Immature natural killer cell (primary cell): Measurements from ENCODE around the gene PSEN1. TPM values are rescaled to one million over a fixed set of nuclear protein-coding genes. Genes with fewer than 3 reads are reported as not detected.
"Not testable (repeated sequence)": the region's sequence is repeated elsewhere in the genome, so short reads cannot be mapped to it uniquely, and the experiment has no call there.

Experiments
- DNase-seq, 3 donors: peaks; one replicate each; pipeline ENCODE4 v3.0.0; 2022; ENCODE audit warnings: mixed read lengths in 1 of 3
- H3K27ac Mint-ChIP-seq, 6 donors: one replicate each; pipeline ENCODE4 v1.8.0; 2020; ENCODE audit warnings: mixed read lengths in 6 of 6, mild to moderate bottlenecking in 5 of 6, inconsistent platforms in 4 of 6, moderate library complexity in 3 of 6
- H3K27me3 Mint-ChIP-seq, 3 donors: one replicate each; pipeline ENCODE4 v1.8.0; 2020 to 2021; ENCODE audit warnings: low read depth in 3 of 3, mild to moderate bottlenecking in 3 of 3, mixed read lengths in 3 of 3, moderate library complexity in 3 of 3, inconsistent platforms in 1 of 3
- H3K36me3 Mint-ChIP-seq, 3 donors: one replicate each; pipeline ENCODE4 v1.8.0; 2020; ENCODE audit warnings: mixed read lengths in 3 of 3, inconsistent platforms in 2 of 3, mild to moderate bottlenecking in 2 of 3
- H3K4me1 Mint-ChIP-seq, 2 donors: one replicate each; pipeline ENCODE4 v1.8.0; 2020; ENCODE audit warnings: inconsistent platforms in 2 of 2, mild to moderate bottlenecking in 2 of 2, mixed read lengths in 2 of 2, moderate library complexity in 1 of 2
- H3K4me3 Mint-ChIP-seq, 5 donors: one replicate each; pipeline ENCODE4 v1.8.0; 2020; ENCODE audit warnings: mild to moderate bottlenecking in 5 of 5, mixed read lengths in 5 of 5, inconsistent platforms in 3 of 5, moderate library complexity in 3 of 5
- H3K9me3 Mint-ChIP-seq, 6 donors: one replicate each; pipeline ENCODE4 v1.8.0; 2020; ENCODE audit warnings: mild to moderate bottlenecking in 6 of 6, mixed read lengths in 6 of 6, inconsistent platforms in 4 of 6, moderate library complexity in 3 of 6
- polyA plus RNA-seq, 3 donors: library from polyadenylated mRNA; unstranded; fragments of 300-500 nt; fragmentation: Illumina TruSeq; gene quantifications; one replicate each; pipeline ENCODE4 v1.2.3, GENCODE V29; 2021

PSEN1 gene
- polyA plus RNA-seq, 3 donors from 2014 or later: 26.8 to 43.0 (median 40.9) TPM

- Mint-ChIP-seq H3K9me3 (no peaks in the 10 kb centered on the region), H3K36me3 (peaks cover 0 to 6% (median 0%) of the 10 kb centered on the region in 3 donors), H3K27me3 (peaks cover 11 to 13% (median 12%) of the 10 kb centered on the region in 3 donors), H3K27ac (peak overlapping the region; percentile 39 to 85 (median 68)), H3K4me3 (no peak overlapping the region), H3K4me1 (peaks cover 48 to 61% of the 10 kb centered on the region in 2 donors)
- DNase-seq: no peak
Observed at GRCh38 chr14:73140811-73141323, 4.6 kb downstream of the PSEN1 start.

GRCh38 chr14:73142216-73142615 is 5.9 kb downstream of the PSEN1 start:
- Mint-ChIP-seq H3K27ac (peak overlapping the region; percentile 49 to 89 (median 80)), H3K36me3 (peaks cover 0 to 8% (median 0%) of the 10 kb centered on the region in 3 donors), H3K4me3 (peak overlapping the region in 1 of 5 donors; percentile 36), H3K4me1 (peaks cover 42 to 61% of the 10 kb centered on the region in 2 donors), H3K9me3 (no peaks in the 10 kb centered on the region), H3K27me3 (peaks cover 3 to 4% (median 3%) of the 10 kb centered on the region in 3 donors)
- no peak for DNase-seq

- Mint-ChIP-seq H3K36me3 (peaks cover 0 to 4% (median 0%) of the 10 kb centered on the region in 3 donors), H3K9me3 (no peaks in the 10 kb centered on the region), H3K27ac (peak overlapping the region; percentile 38 to 89 (median 80)), H3K27me3 (peaks cover 0 to 2% (median 0%) of the 10 kb centered on the region in 3 donors), H3K4me3 (no peak overlapping the region), H3K4me1 (peaks cover 36 to 60% of the 10 kb centered on the region in 2 donors)
- no peak for DNase-seq
Observed at GRCh38 chr14:73143003-73143402, 6.7 kb downstream of the PSEN1 start.

- DNase-seq: no peak
- Mint-ChIP-seq H3K4me3 (no peak overlapping the region), H3K4me1 (peaks cover 36 to 60% of the 10 kb centered on the region in 2 donors), H3K27ac (peak overlapping the region; percentile 21 to 87 (median 67)), H3K9me3 (no peaks in the 10 kb centered on the region), H3K36me3 (peaks cover 4% of the 10 kb centered on the region in 3 donors), H3K27me3 (peaks cover 0 to 2% (median 0%) of the 10 kb centered on the region in 3 donors)
Observed at GRCh38 chr14:73143617-73144016, 7.3 kb downstream of the PSEN1 start.

- Mint-ChIP-seq H3K36me3 (peaks cover 4 to 9% (median 8%) of the 10 kb centered on the region in 3 donors), H3K4me1 (peaks cover 34 to 59% of the 10 kb centered on the region in 2 donors), H3K27me3 (peaks cover 0 to 2% (median 0%) of the 10 kb centered on the region in 3 donors), H3K27ac (peak overlapping the region in 2 of 6 donors; percentile 20 to 36), H3K9me3 (no peaks in the 10 kb centered on the region), H3K4me3 (no peak overlapping the region)
- no peak for DNase-seq
Observed at GRCh38 chr14:73145371-73145770, 9.1 kb downstream of the PSEN1 start.

- Mint-ChIP-seq H3K4me3 (no peak overlapping the region), H3K36me3 (peaks cover 4 to 9% (median 8%) of the 10 kb centered on the region in 3 donors), H3K27me3 (peaks cover 0 to 2% (median 0%) of the 10 kb centered on the region in 3 donors), H3K27ac (peak overlapping the region in 2 of 6 donors; percentile 5 to 56), H3K4me1 (peaks cover 27 to 52% of the 10 kb centered on the region in 2 donors), H3K9me3 (no peaks in the 10 kb centered on the region)
- DNase-seq: no peak
Observed at GRCh38 chr14:73146111-73146510, 9.8 kb downstream of the PSEN1 start.

- Mint-ChIP-seq H3K4me1 (peaks cover 10 to 29% of the 10 kb centered on the region in 2 donors), H3K36me3 (peaks cover 4 to 9% (median 8%) of the 10 kb centered on the region in 3 donors), H3K4me3 (no peak overlapping the region), H3K27ac (peak overlapping the region in 1 of 6 donors; percentile 30), H3K27me3 (peaks cover 0 to 2% (median 0%) of the 10 kb centered on the region in 3 donors), H3K9me3 (no peaks in the 10 kb centered on the region)
- DNase-seq: no peak
Observed at GRCh38 chr14:73149753-73150152, 13.4 kb downstream of the PSEN1 start.

GRCh38 chr14:73153272-73153671 is 17.0 kb downstream of the PSEN1 start:
- DNase-seq: no peak
- Mint-ChIP-seq H3K4me1 (no peaks in the 10 kb centered on the region), H3K27me3 (peaks cover 0 to 2% (median 0%) of the 10 kb centered on the region in 3 donors), H3K4me3 (no peak overlapping the region), H3K36me3 (peaks cover 4 to 9% (median 6%) of the 10 kb centered on the region in 3 donors), H3K9me3 (no peaks in the 10 kb centered on the region), H3K27ac (no peak overlapping the region)

- Mint-ChIP-seq H3K9me3 (no peaks in the 10 kb centered on the region), H3K4me3 (no peak overlapping the region), H3K36me3 (peaks cover 13 to 44% (median 33%) of the 10 kb centered on the region in 3 donors), H3K27ac (no peak overlapping the region), H3K4me1 (no peaks in the 10 kb centered on the region), H3K27me3 (peaks cover 0 to 2% (median 0%) of the 10 kb centered on the region in 3 donors)
- DNase-seq: no peak
Observed at GRCh38 chr14:73162251-73162650, 25.9 kb downstream of the PSEN1 start.

- Mint-ChIP-seq H3K27me3 (peaks cover 0 to 2% (median 0%) of the 10 kb centered on the region in 3 donors), H3K9me3 (no peaks in the 10 kb centered on the region), H3K36me3 (peaks cover 17 to 33% (median 24%) of the 10 kb centered on the region in 3 donors), H3K4me3 (no peak overlapping the region), H3K27ac (peak overlapping the region in 3 of 6 donors; percentile 22 to 41 (median 29)), H3K4me1 (no peaks in the 10 kb centered on the region)
- DNase-seq: no peak
Observed at GRCh38 chr14:73166399-73166798, 30.1 kb downstream of the PSEN1 start.

GRCh38 chr14:73167727-73168126 is 31.4 kb downstream of the PSEN1 start:
- H3K27ac Mint-ChIP-seq: peak overlapping the region in 1 of 6 donors; percentile 65
- H3K4me1 Mint-ChIP-seq: peaks cover 0 to 2% of the 10 kb centered on the region in 2 donors
- no peaks in the 10 kb centered on the region for H3K9me3 Mint-ChIP-seq
- H3K36me3 Mint-ChIP-seq: peaks cover 17 to 40% (median 20%) of the 10 kb centered on the region in 3 donors
- H3K27me3 Mint-ChIP-seq: peaks cover 0 to 2% (median 0%) of the 10 kb centered on the region in 3 donors
- no peak for DNase-seq
- no peak overlapping the region for H3K4me3 Mint-ChIP-seq

- no peaks in the 10 kb centered on the region for H3K9me3 Mint-ChIP-seq
- DNase-seq: no peak
- peaks cover 0 to 7% of the 10 kb centered on the region in 2 donors for H3K4me1 Mint-ChIP-seq
- H3K36me3 Mint-ChIP-seq: peaks cover 17 to 42% (median 17%) of the 10 kb centered on the region in 3 donors
- H3K27ac Mint-ChIP-seq: no peak overlapping the region
- H3K4me3 Mint-ChIP-seq: no peak overlapping the region
- H3K27me3 Mint-ChIP-seq: peaks cover 0 to 2% (median 0%) of the 10 kb centered on the region in 3 donors
Observed at GRCh38 chr14:73168274-73168673, 32.0 kb downstream of the PSEN1 start.

- Mint-ChIP-seq H3K27ac (peak overlapping the region in 1 of 6 donors; percentile 43), H3K4me3 (no peak overlapping the region), H3K27me3 (no peaks in the 10 kb centered on the region), H3K36me3 (peaks cover 17 to 38% (median 17%) of the 10 kb centered on the region in 3 donors), H3K9me3 (no peaks in the 10 kb centered on the region), H3K4me1 (peaks cover 0 to 7% of the 10 kb centered on the region in 2 donors)
- DNase-seq: no peak
Observed at GRCh38 chr14:73168691-73169090, 32.4 kb downstream of the PSEN1 start.

GRCh38 chr14:73169855-73170254 is 33.5 kb downstream of the PSEN1 start:
- DNase-seq, H3K9me3 Mint-ChIP-seq, H3K4me3 Mint-ChIP-seq, H3K4me1 Mint-ChIP-seq, H3K27me3 Mint-ChIP-seq: not testable (repeated sequence)
- H3K36me3 Mint-ChIP-seq: peaks cover 17 to 39% (median 23%) of the 10 kb centered on the region in 3 donors
- H3K27ac Mint-ChIP-seq: peak overlapping the region in 1 of 6 donors; percentile 42
